GM19239 (cell line): ENCODE measurements around the gene IGFBP5.

ENCODE experiments used
- DNase-seq: peaks from one replicate; pipeline ENCODE4 v3.0.0; 2011; ENCODE audit warnings: low spot score; ENCODE audit not compliant: insufficient read length
- FAIRE-seq: peaks from 2 replicates; lab custom pipeline; 2011; peaks lifted over from hg19 to GRCh38; lab: Jason Lieb, UNC

The IGFBP5 gene, protein sequence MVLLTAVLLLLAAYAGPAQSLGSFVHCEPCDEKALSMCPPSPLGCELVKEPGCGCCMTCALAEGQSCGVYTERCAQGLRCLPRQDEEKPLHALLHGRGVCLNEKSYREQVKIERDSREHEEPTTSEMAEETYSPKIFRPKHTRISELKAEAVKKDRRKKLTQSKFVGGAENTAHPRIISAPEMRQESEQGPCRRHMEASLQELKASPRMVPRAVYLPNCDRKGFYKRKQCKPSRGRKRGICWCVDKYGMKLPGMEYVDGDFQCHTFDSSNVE

DNA sequence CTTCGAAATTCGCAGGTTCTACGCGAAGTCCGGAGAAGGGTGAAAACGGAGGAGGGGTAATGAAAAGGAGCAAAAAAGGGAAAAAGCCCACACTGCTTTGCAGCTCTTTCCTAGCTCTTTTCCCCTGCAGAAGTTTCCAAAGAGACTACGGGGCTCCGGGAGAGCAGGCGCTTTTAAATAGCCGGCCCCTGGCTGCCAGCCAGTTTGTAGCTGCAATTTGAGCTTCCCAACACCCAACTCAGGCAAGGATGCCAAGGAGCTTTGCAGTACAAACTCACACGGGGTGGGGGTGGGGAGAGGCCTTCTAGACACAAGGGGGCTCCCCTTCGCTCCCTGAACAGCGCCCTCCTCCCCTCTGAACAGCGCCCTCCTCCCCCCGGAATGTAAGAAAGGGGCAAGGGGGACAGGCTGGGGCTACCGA, at the start of gene IGFBP5:
Gene IGFBP5 (minus strand): TSS at position 149 of the 421 bp plus-strand sequence. CDS start 774 bp downstream, outside the sequence.
- DNase-seq (no peak), FAIRE-seq (no peak)

DNA sequence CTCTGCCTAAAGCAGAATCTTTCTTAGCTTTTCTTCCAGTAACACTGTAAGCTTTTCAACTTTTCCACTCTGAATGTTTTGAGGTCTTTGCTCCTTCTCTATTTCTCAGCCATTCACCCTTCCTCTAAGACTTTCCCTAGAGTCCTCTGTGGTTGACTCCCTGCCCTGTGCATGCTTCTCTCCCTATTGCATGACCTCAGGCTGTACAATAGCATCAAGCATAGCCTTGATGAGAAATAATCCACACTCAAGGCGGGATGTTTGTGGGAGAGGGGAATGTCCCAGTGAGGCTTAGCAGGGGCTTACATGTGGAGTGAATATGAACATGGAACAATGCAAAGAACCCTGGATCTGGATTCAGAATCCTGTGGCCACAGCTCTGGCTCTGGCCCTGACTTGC, 48.4 kb upstream of the IGFBP5 start:
- FAIRE-seq (no peak), DNase-seq (no peak)

DNA sequence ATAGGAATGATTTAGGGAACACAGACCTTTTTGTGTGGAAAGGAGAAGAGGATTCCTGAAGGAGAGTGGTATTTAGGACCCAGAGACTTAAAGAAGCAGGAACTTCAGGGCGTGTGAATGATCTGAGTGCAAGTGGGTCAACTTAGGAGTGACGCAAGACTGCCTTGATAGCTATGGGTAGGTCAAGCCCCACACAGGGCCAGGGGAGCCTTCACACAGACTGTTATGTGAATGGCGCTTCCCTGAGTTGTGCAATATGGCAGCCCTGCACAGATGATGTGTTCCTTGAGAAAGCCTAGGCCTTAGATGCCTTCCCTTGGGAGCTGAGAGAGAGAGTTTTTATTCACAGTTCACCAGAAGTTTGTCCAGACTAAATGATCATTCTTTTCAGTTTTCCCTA, 47.1 kb upstream of the IGFBP5 start:
- DNase-seq (no peak), FAIRE-seq (no peak)

DNA sequence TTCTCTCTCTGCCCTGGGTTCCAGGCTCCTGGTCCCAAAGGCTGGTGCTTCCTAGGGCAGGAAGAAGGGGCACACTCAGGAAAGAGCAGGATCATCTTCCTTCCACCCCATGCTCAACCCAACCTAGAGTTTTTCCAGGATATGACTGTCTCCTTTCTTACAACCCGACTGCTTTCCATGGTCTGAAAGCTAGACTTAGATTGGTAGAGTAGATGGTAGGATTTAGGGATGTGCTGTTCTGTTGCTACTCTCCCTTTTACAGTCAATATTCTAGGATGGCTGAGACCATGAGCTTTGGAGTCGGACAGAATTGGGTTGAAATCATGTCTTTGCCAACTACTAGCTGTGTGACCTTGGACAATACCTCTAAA, 45.9 kb upstream of the IGFBP5 start:
- FAIRE-seq (no peak), DNase-seq (no peak)

DNA sequence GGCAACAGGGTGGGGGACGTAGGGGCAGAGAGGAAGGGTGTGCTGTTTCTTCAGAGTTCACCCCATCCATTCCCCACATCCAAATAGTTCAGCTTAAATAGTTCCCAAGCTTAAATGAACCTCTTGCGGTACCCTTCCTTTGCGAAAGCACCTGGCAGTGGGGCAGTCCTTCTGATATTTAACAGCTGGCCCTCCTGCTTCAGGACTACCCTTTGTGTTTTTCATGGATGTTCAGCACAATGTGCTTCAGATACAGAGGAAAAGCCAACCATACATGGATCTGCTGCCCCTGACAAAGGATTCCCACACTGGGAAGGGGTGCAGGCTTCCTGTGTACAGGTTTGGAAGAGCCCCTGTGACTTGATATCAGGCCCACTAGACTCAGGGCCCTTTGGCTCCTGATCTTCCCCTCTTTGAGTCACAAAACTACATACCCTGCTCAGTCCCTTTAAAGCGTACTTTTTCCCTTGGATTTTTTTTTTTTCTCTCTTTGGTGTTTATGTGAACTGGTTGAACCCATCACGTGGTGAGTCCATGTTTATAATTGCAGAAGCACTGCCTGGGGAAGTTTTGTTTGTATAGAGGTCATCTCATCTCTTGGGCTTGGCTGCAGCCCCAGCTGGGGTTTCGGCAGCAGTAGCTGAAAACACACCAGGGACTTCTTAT, 45.3 kb upstream of the IGFBP5 start:
- no peak for DNase-seq
- no peak for FAIRE-seq

DNA sequence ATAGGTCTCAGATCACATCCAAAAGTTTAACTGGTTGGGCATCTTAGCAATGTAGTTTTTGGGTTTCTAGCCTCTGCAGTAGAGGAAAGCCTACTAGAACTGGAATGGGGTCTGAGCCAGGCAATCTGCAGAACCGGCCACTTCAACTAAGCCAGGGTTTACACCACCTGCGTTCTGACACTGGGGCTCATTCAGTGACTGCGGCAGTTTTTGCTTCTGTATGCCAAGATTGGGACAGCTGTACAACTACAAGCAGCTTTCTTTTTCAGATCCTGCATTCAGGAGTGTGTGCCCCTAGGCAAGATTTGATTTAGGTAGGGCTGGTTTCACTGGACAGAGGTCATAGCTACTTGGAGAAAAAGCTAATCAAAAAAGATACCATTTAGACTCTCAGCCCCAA, 43.7 kb upstream of the IGFBP5 start:
- FAIRE-seq (no peak), DNase-seq (no peak)

DNA sequence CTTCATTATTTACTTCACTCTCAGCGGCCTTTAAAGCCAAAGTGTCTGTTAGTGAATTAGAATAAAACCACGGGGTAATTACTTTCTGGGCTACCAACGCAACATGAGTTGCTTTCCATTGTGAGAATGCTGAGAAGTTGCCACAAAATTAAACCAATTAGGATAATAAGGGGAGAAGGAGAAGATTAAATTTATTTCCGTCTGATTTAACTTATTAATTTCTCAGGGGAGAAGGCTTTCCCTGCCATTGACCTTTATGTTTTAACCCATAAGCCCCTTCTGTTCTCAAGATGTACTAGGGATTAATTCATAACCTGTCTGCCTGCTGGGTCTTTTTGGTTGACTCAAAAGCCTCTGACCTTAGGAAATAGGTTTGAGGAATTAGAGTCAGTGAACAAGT, 42.3 kb upstream of the IGFBP5 start:
- FAIRE-seq: no peak
- DNase-seq: no peak

DNA sequence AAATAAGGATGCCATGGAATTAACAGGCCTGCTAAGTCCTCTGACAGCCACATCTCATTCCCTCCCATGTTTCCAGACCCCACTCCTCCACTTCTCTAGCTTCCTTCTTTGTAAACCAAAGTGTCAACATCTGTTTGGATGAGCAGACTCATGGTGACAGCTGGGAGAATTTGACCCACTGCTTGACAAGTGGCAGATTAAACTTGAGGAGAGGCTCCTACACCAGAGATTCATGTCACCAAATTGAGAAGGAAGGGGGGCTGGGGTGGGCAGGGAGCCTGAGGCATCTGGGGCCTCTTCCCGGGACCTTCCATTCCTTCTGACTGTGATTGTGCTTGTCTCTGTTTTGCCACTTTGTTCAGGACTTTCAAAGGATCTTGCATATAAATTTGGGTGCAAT, 41.0 kb upstream of the IGFBP5 start:
- DNase-seq (no peak), FAIRE-seq (no peak)

DNA sequence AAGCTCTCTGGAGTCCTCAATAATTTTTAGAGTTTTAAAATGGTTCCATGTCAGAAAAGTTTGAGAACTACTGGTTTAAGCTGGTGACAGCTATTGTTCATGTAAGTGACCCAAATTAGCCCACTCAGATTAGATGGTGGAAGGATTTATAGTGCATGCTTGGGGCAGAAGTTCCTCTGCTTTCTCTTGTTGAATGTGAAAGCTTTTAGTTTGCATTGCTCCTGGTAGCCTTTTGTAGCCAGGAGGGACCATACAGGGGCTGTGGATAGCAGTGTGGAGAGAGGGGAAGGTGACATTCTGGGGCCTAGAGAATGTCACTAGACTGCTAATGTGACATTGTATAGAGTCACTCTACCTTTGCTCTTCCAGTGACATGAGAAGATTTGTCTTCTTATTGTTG, 40.3 kb upstream of the IGFBP5 start:
- no peak for DNase-seq

DNA sequence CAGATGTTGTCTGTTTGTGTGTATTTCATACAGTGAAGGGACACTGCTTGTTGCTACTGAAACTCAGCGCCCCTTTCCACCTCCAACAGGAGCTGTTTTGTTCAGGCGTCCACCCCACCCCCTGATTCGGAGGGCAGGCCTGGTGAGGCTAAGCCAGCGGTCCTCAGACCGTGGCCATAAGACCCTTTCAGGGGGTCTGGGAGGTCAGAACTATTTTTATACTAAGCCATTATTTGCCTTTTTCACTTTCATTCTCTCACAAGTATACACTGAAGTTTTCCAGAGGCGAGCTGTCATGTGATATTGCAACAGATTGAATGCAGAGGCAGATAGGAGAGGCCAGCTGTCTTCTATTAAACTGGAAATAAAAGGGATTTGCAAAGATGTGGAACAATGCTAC, 39.7 kb upstream of the IGFBP5 start:
- DNase-seq: no peak
- no peak for FAIRE-seq

More for the DNA sequence above, 40.3 kb upstream of the IGFBP5 start:
- FAIRE-seq: no peak

DNA sequence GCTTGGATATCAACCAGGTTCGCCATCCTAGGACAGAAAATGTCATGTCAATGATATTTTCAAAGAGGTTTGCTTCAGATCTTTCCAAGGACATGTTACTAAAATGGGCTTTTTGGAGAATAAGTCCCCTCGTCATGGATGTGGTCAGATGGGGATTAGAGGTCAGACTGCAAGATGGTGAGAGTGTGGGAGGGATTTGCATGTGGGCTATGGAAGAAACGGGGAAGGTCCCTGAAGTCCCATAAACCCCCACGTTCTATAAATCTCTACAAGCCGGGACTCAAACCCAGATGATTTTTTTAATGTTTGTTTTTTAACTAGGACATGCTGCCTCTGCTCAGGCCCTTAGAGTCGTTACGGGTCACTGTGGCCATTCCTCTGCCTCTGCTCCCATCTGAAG, 37.7 kb upstream of the IGFBP5 start:
- DNase-seq: no peak
- FAIRE-seq: no peak

DNA sequence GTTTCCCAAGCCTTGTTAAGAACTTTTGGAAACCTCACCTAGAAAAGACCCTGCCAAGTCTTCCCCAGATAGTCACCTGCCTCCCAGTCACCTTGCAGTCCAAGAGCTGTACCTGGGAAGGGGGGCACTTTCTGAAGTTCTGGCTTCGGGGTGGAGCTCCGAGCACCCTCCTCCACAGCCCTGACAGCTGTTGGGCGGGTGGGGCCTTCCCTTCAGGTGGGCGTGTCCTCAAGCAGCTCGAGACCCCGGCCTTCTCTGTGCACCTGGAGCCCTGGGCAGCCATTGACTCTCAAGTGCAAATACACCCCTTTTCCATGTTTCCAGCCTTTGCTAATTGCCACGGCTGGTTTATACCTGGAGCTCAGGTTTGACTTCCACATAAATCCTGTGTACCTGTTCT, 37.0 kb upstream of the IGFBP5 start:
- DNase-seq (no peak), FAIRE-seq (no peak)

DNA sequence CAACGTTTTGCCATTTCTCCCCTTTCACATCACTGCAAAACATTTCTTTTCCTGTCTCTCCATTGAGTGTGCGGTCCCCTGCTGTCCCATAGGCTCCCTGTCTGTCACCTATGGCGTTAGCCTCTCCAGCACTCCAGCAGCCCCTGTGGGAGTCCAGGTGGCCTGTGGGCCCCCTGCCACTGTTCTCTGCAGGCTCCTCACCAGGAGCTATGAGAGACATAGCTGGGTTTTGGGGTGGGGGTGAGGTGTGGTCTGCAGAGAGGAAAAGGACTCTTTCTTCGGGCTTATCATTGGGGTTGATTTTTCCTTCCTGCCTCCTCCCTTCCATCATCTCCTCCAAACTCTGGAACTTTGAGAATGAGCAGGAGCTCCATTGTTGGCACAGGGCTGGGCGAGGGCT, 36.1 kb upstream of the IGFBP5 start:
- no peak for DNase-seq
- no peak for FAIRE-seq

DNA sequence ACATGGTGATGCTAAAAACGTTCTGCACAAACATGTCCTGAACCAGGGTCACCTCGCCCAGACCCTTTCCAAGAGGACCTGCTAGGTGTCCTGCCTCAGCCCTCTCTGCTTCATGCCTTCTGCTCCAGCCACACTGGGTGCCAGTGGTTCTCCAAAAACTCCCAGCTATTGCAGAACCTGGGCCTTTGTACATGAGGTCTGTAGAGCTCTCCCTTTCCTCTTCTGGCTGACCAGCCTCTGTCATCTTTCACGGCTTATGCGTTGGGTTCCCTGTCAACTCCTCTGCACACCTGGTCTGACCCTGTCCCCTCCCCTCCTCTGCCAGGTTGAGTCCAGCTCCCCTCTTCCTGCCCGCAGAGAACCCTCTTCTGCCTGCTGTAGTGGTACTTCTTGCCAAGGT, 35.5 kb upstream of the IGFBP5 start:
- no peak for FAIRE-seq
- DNase-seq: no peak

DNA sequence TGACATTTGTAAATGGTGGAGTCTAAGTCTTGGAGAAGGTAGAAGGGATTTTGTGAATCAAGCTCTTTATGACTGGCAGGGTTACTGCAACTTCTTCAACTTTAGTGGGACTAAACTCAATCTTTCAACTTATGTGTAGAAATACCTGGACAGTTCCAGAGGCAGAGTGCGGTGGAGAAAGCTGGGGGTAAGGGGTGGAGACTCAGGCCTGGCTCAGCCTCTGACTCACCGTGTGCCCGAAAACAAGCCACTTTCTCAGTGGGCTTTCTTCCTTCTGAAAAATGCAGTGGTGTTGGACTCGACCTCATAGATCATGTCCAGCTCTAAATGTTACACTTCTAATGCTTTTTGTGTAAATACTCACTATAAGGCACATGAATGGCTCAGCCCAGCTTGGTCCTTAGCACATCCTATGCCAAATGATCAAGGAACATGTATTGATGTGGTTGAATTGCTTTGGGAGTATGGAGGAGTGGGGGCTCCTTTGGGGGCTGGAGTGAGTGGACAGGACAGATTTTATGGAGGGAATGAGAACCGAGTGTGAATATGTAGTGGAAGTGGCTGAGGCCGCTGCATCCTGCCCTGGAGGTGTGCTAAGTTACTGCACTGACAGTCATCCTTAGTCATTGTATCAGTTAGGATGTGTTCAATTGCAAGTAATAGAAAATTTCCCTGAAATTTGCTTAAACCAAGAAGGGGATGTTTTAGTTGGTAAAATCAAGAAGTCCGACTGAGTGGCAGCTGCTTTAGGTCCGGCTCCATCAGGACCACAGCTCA, 32.2 kb upstream of the IGFBP5 start:
- no peak for DNase-seq
- FAIRE-seq: no peak

DNA sequence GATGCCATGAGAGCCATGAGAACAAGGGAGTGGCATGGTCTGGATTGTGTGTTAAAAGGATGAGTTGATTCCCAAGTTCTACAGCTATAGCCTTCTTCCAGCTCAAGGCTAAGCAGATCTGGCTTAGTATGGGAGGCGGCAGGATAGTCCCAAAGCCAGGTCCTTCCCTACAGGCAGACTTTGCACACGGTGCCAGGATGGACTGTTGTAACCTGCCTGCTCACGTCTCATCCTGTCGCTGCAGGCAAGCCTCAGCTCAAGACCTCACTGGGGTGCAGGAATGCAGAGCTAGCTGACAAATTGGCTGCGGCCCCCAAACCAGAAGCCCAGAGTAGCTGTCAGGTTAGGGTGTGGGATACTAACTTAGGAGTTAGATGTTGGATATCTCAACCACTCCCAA, 28.8 kb upstream of the IGFBP5 start:
- DNase-seq (no peak), FAIRE-seq (no peak)

DNA sequence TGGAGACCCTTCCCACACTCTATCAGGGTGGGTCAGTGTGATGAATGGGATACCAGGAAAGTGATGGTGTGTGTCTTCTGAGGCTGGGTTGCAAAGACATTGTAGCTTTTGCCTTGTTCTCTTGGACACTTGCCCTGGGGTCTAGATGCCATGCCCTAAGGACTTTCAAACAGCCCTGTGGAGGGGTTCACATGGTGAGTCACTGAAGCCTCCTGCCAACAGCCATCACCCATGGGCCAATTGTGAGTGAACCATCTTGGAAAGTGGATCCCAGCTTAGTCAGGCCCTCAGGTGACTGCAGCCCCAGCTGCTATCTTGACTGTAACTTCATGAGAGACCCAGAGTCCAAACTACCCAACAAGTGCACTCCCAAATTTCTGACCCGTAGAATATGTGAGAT, 25.8 kb upstream of the IGFBP5 start:
- FAIRE-seq (no peak), DNase-seq (no peak)

DNA sequence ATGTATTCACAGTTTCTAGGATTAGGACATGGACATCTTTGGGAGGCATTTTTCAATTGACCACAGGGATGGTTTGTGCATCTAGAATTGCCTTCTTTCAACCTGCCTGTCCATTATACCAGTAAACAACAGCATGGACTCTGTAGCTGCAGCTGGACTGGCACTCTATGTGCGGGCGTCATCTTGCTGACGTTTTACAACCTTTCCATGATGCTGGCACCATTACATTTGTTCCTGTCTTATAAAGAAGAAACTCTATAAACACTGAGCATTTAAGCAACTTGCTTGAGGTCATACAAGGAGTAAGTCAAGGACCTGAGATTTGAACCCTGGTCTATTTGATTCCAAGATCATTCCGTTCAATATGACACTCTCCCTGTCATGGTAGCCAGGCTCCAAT, 25.4 kb upstream of the IGFBP5 start:
- FAIRE-seq (no peak), DNase-seq (no peak)

DNA sequence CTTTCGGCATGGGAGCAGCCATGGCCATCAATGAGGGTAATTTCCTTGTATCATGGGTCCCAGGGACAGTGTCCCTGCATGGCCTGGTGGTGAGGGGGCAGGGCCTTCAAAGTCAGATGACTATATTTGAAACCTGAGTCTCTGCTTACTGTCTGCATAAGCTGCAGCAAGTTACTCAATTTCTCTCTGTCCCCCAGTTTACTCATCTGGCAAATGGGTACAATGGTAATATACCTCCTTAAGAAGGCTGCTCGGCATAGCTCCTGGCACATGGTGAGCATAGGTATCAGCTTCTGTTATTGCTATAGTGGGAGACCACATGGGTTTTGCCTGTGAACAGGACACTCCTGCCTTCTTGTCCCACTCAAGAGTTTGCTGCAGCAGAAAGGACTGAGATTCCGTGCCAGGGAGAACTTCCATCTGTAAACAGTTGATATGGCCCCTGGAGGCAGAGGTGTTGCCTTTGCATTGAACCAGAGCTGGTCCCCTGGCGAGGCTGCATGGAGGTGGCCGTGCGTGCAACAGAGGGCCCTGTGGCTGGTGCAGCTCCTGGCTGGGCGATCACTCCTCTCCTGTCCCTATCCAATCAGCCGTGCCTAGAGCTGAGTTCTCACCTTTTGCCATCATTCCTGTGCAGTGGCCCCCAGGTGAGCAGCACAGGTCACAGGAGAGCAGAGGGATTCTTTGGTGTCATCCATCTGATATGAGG, 22.7 kb upstream of the IGFBP5 start:
- FAIRE-seq: no peak
- DNase-seq: no peak

DNA sequence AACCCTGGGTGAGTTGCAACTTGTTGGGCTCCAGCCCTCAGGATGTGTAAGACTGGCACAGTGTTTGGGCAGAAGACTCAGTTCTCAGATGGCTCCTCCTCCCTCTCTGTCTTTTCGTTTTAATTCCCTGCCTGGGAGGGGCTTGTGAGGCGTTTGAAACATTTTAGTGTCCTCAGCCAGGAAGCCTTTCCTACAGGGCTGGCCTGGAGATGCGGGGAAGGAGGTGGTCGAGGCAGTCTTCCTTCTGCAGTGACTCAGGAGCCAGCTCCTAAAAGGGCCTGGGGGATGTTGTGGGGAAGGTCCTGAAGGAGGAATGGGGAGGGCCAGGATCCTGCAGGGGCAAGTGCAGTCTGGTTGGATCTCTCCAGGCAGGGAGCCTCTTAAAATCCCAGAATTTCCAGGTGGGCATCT, 22.1 kb upstream of the IGFBP5 start:
- FAIRE-seq (no peak), DNase-seq (no peak)

DNA sequence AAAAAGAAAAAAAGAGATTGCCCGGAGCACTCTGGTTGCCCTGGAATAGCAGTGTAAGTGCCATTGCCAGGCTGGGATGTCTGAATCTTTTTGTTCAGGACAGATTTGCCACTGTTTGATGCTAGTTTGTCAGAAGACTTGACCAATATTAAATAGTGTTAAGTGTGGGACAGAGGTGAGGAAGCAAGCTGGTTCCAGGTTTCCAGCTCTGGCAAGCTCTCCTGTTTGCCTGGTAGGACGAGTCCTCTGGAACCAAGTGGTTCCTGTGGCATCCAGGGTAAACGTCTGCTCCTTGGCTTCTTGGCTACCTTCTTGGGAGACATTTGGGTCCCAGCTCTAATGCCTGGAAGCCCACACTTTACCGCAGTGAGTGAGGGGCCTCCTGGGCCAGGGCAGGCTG, 20.8 kb upstream of the IGFBP5 start:
- FAIRE-seq (no peak), DNase-seq (no peak)
